ENCODE results near the gene TPRG1L.
"Not testable (repeated sequence)": the region's sequence is repeated elsewhere in the genome, so short reads cannot be mapped to it uniquely, and the experiment has no call there.

The TPRG1L gene

DNA sequence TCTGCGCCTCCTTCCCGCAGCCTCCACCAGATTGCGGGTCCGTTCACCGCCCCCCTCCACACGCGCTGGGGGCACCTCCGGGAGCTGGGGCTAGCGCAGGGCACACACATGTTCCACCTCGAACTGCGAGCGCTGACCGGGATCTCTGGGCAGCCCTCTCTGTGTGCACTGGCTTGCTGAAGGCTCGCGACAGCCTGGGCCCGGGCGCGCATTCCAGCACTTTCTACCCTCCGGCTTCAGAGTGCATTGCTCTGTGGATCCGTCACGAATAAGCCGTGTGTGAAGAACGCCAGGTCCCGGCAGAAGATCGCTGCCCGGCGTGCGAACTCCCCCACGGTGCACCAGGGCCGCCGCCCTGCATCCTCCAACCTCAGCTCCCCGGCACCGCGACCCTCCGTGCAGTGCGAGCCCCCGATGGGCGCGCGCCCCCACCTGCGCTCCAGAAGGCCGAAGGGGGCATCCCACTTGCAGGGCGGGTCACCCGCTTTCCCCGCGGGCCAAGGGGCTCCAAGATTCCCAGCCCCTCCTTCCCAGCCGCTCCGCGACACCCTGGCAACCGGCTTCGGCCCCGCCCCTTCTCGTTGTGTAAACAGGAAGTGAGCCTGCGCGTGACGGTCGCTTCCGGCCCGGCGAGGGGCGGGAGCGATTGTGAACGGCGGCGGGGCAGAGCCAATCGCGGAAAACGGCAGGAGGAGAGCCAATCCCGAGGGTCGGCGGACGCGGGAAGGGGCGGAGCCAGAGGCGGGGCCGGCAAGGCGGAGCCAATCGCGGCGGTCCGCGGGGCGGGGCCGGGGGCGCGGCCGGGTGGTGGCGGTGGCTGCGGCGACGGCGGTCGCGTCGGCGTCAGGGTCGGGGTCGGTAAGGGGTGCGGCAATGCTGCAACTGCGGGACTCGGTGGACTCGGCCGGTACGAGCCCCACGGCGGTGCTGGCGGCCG lies at the start of gene TPRG1L:
Gene TPRG1L (plus strand): TSS at position 816 of the 937 bp plus-strand sequence. CDS start 58 bp downstream, at position 874.
- peak; percentile 69 for DNase-seq (ENCODE audit: low read depth)

DNA sequence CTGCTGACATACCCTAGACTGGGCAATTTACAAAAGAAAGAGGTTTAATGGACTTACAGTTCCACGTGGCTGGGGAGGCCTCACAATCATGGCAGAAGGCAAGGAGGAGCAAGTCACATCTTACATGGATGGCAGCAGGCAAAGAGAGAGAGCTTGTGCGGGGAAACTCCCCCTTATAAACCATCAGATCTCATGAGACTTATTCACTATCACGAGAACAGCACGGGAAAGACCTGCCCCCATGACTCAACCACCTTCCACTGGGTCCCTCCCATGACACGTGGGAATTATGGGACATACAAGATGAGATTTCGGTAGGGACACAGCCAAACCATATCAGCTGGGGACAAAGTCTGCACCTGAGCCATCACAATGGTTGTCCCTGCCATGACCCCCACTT lies 49.3 kb upstream of the TPRG1L start:
- DNase-seq (ENCODE audit: low read depth), result not testable (repeated sequence)

DNA sequence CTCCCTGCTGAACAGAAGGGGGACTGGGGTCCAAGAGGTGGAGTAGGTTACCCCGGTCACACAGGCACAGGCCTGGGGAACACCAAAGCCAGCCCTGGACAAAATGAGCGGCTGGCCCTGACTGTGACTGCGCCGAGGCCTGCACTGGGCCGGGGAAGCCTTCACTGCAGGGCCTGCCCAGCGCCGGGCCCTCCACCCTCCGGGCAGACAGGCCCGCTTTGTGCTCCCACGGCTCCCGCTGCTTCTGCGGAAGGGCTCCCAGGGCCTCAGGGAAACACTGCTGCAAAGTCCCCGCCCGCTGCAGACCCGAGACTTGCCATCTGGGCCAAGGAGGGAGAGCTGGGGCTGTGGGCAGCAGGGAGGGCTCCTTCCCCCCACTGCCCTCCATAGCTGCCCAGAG lies 48.8 kb upstream of the TPRG1L start:
- no peak for DNase-seq (ENCODE audit: low read depth)

DNA sequence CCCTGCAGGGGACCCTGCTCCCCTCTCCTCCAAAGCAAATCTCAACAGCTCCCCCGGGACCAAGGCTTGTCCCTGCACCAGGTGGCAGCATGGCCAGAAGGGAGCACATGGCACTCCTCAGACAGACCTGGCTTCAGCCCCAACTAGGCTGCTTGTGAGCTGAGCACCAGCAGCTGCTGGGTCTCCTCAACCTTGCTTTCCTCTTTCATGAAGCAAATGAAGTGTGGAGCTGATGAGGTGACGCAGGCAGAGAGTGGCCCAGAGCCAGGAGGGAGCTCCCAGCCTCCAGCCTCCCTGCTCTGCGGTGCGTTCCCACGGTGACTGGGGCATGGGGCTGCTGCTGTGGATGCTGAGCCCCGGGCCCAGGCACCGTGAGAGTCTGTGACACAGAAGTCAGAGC lies 47.5 kb upstream of the TPRG1L start:
- no peak for DNase-seq (ENCODE audit: low read depth)

DNA sequence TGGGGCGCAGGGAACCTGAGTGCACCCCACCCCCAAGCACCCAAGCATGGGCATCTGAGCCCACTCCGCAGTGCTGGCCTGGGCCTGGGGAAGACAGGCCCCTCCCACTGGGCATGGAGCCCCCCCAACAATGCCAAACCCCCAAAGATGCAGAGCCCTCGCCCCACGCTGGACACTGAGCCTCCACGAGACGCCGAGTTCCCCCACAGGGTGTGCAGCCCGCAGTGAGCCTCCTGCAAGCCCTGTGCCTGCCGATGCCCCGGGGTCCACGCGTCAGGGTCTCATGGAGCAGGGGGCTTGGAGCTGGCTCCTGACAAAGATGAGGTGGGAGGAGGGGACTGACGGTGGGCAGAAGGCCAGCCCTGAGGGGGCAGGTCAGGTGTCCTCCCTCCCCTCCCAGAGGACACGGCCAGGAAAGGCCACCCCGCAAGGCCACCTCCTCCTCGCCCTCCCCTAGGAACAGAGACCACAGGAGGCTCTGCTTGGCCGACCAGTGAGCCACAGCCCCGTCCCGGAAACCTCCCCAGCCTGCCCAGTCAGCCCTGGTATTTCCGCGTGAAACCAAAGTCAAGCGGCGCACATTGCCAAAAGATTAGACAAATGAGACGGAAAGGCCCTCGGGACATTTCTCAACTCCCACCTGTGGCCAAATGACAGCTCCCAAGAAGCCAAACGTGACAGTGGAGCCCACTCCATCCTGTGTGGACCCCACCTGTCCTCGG lies 46.9 kb upstream of the TPRG1L start:
- DNase-seq (ENCODE audit: low read depth), result no peak

DNA sequence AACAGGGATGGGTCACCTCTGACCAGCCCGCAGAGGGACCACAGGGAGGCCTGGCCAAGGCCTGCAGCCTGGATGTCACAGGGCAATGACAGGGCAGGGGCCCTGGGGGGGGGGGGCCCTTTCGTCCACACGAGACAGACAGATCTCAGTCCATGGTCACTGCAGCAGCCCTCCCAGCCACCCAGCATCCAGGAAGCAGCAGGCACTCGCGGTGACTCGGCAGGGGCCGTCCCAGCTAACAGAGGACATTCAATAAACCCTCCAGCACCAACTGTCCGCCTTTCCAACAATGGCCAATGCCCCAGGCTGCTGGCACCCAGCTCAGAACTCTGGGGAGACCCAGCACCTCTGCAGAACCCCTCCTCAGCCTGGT lies 46.4 kb upstream of the TPRG1L start:
- no peak for DNase-seq (ENCODE audit: low read depth)

DNA sequence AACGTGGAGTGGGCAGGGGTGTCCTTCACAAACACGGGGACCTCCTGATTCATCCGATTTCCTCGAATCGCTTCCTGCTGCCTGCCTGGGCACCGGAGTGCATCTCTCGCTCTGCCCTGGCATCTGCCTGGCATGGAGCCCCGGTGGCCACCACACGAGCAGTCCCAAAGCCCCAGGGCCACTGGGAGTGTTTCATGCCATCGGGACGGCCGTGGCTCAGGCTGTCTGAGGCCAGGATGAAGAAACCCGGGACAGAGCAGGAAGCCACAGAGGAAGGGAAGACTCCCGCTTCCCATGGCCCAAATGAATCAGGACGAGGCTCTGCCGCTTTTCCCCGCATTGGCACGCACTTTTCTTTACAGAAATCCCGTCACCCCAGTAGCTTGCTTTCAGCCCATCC lies 45.9 kb upstream of the TPRG1L start:
- DNase-seq (ENCODE audit: low read depth), result no peak

DNA sequence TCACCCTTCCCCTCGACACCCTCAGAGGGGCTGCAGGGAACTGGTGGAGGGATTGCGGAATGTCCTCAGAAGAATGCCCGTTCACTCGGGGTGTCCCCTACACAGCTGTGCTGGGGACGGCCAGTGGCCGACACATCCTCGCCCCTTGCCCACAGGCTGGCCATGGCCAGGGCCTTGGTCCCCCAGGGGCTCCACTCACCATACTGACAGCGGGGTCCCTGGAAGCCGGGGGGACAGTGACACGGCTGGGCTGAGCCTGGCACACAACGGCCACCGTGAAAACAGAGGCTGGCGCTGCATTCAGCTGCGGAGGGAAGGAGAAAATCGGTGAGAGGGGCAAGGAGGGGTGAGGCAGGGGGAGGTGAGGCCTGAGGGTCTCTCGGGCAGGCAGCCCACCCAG lies 45.2 kb upstream of the TPRG1L start:
- DNase-seq (ENCODE audit: low read depth), result no peak

DNA sequence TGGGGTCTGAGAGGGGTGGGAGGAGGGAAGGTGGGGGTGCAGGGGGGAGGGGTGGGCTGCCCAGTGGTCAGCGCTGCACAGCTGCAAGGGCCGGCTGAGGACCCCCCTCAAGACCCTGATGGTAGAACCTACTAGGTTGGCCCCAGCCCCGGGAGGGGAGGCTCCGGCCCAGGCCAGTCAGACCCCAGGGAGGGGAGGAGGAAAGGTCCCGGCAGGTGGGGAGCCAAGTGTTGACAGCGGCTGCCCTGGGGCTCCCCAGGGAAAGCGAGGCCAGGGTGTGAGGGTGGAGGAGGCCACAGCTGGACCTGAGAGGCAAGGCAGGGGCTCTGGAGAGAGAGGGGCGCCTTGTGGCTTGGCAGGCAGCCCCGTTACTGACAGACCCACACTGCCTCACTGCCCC lies 44.6 kb upstream of the TPRG1L start:
- DNase-seq (ENCODE audit: low read depth), result no peak

DNA sequence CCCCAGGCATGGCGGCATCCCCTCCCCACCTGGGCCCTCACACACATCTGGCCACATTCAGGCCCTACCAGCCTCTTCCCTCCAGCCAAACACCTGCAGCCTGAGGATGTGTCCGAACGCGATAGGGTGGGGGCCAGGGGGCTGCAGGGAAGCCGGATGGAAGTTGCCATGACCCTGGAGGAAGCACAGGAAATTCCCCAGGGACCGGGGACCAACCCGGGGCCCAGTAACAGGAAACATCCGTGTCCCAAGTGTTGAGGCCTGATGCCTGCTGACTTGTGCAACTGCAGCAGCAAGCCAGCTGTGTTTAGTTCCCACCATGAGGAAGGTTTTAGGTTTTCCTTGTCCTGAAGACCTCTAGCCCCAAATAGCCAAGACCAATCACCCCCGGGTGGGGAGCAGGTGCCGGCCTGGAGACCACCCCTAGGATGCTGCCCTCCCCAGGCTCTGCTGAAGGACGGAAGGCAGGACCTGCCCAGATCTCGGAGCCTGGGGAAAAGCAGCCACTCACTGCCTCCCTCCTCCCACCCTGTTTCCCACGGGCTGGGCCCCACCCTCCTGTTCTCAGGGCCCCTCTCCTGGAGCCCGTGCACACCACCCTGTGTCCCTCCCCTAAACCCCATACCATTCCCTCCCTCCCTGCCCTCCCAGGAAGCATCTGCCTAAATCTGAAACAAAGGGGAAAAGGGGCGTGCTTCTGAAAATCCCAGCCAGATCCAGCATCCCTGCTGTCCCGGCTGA lies 43.3 kb upstream of the TPRG1L start:
- no peak for DNase-seq (ENCODE audit: low read depth)

DNA sequence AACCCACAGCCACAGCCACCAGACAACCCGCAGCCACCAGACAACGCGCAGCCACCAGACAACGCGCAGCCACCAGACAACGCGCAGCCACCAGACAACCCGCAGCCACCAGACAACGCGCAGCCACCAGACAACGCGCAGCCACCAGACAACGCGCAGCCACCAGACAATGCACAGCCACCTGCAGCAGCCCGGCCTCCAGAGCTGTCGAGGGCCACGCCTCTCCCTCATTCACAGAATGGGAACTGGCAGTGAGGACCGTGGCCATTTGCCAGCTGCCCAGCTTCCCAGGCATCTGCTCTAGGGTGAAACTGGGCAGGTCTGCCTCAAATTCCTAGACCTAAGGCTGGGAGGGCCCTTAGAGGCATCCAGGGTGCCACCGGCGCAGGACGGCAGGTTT lies 41.1 kb upstream of the TPRG1L start:
- DNase-seq (ENCODE audit: low read depth), result not testable (repeated sequence)

DNA sequence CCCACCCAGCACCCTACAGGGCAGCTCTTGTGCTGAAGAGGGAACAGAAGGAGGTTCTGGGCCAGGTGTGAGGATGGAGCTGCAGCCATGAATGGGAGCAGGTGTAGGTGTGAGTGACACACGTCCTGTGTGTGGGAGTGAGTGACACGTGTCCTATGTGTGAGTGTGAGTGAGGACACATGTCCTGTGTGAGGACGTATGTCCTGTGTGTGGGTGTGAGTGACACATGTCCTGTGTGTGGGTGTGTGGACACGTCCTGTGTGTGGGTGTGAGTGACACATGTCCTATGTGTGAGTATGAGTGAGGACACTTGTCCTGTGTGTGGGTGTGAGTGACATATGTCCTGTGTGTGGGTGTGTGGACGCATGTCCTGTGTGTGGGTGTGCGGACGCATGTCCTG lies 39.9 kb upstream of the TPRG1L start:
- no peak for DNase-seq (ENCODE audit: low read depth)

DNA sequence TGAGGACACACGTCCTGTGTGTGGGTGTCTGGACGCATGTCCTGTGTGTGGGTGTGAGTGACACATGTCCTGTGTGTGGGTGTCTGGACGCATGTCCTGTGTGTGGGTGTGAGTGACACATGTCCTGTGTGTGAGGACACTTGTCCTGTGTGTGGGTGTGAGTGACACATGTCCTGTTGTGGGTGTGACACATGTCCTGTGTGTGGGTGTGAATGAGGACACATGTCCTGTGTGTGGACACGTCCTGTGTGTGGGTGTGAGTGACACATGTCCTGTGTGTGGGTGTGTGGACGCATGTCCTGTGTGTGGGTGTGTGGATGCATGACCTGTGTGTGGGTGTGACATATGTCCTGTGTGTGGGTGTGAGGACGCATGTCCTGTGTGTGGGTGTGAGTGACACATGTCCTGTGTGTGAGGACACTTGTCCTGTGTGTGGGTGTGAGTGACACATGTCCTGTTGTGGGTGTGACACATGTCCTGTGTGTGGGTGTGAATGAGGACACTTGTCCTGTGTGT lies 39.4 kb upstream of the TPRG1L start:
- DNase-seq (ENCODE audit: low read depth), result not testable (repeated sequence)

DNA sequence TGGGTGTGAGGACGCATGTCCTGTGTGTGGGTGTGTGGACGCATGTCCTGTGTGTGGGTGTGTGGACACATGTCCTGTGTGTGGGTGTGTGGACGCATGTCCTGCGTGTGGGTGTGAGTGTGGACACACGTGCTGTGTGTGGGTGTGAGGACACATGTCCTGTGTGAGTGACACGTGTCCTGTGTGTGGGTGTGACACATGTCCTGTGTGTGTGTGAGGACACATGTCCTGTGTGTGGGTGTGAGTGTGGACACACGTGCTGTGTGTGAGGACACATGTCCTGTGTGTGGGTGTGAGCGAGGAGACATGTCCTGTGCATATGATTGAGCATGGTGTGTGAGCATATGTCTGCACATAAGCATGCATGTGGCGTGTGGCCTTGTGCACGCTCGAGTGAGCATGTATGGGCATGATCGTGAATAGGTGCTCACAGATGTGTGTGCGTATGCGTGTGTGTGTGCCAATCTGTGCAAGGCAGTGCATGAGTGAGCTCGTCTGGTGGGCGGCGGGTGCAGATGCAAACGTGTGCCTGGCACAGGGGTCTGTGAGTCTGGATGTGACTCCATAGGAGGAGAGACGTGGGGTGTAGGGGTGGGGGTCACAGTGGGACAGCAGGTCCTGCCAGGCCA lies 38.8 kb upstream of the TPRG1L start:
- DNase-seq (ENCODE audit: low read depth), result no peak

DNA sequence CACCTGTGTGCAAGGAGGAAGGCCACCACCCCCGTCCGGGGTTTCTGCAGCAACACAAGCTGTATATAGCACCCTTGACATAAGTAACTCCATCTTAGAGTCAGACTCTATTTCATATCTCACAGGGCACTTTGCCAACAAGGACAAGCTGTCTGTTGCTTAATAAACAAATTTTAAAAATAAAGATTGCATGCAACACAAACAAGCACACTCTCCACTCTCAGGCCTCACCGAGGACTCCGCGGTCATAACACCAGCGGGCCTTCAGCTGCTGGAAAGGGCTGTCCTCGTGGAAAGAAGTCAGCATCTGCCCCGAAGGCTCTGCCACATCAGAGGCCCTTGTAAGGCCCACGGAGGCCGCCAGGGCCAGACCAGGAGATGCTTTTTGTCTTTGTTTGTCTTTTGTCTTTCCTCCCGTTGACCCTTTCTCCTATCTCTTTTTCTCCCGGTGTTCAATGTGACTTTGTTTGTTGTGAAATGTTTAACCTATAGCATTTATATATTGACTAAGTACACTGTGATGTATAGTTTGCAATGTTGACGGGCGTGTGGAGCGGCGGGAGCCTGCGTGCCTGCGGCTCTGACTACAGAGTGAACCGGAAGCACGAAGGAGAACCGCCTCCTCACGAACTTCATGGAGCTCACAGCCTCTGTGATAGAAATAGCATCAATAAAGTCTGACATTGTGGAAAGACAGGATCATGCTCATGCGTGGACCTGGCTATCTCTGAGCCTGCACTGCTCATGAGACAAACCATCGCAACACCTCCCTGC lies 37.6 kb upstream of the TPRG1L start:
- DNase-seq (ENCODE audit: low read depth), result no peak

DNA sequence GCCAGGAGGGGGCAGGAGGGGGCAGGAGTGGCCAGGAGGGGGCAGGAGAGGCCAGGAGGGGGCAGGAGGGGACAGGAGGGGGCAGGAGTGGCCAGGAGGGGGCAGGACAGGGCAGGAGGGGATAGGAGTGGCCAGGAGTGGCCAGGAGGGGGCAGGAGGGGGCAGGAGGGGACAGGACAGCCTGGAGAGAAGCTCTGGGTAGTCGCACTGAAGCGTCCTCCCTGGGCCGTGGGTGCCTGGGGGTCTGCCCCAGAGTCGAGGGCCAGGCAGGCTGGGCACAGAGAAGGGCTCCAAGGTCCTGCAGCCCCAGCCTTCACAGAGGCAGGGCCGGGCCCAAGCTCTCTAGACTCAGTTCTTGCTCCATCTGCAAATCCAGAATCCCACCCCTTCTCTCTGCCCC lies 36.4 kb upstream of the TPRG1L start:
- no peak for DNase-seq (ENCODE audit: low read depth)

DNA sequence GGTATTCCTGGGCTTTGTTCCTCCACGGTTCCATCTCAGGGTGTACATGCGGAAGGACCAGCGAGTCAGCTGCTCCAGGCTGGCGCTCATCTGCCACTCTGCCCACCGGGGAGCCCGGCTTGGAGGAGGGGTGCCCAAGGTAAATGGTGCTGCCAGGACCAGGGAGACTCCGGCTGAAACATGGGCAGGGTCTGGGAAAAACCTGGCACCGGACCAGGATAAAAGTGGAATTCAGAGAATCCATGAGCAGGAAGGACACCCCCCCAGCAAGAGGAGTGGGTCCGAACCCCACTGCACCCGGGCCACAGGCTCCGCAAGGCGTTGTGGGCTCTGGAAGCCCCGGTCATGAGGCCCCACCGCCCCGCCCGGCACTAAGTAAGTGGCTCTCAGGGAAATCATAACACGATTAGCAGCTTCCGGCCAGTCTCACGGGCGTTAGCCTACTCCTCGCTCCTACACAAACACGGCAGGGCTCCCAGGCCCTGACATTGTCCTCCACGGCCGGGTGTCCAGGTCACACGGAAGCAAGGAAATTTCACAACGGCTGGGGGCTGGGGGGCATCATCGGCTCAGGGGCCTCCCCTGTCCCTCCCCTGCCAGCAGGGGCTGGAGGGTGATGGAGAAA lies 34.6 kb upstream of the TPRG1L start:
- DNase-seq (ENCODE audit: low read depth), result no peak

DNA sequence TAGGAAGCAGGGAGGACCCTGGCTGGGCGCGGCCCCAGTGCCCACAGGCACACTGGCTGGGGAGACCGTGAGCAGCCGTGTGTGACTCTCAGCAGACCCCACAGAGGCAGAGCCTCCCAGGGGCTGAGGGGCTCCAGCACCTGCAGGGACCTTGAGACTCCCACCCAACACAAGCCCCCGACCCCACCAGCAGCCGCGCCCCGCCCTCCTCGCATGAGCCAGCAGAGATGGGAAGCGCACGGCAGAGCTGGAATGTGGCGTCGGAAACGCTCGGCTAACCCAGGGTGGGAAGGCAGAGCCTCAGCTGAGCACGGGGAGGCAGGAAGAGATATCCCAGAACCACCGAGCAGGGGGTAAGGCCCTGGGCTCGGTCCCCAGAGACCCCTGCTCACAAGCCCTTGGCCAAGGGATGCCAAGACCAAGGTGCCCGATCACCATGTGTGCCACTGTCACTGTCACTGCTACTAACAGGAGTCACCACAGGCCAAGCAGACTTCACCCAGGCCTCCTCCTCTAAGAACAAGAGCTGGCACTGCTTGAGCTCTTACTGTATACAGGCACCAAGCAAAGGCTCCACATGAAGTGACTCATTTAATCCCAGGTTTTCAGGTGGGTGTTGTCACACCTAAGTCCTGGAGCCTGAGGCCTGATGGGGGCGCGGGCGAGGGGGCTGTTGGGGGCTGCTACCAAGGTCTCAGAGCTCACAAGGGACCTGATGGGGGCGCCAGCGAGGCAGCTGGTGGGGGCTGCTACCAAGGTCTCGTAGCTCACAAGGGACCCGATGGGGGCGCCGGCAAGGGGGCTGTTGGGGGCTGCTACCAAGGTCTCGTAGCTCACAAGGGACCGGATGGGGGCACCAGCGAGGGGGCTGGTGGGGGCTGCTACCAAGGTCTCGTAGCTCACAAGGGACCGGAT lies 33.6 kb upstream of the TPRG1L start:
- DNase-seq (ENCODE audit: low read depth), result no peak

DNA sequence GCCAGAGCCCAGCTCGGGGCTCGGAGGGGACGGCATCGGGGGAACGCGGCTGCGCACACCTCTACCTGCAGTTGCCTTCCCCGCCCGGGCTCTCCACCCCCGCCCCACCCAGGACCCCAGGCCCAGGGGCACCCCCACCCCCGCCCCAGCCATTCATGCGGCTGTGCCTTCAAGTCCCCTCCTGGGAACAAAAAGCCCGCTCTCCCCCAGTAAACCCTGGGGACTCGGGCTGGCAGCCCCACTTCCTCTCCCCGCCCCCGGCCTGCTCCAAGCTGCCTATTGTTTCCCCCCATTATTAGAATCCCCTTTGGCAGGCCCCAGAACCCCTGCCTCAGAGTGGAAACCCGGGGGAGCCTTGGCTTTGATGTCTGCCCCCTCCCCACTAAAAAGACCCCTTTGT lies 31.5 kb upstream of the TPRG1L start:
- no peak for DNase-seq (ENCODE audit: low read depth)

DNA sequence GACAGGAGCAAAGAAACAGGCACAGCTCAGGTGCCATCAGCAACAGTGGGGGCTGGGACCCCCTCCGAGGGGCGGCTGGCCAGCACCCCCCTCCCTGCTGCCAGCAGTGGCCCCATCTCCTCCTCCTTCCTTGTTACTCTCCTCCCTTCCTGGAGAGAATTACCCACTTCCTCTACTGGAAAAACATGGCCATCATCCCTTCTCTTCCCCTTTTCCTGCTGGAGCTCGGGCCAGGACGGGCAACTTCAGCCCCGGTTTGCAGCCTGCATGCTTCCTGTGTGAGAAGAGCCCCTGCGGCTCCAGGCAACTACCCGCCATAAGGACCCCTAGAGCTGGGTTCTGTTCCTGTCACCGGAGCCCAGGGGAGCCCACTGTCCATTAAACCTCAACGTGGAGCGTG lies 31.1 kb upstream of the TPRG1L start:
- no peak for DNase-seq (ENCODE audit: low read depth)
